M059J (cell line): Measurements from ENCODE around the gene UBE2G2. TPM values are rescaled to one million over a fixed set of nuclear protein-coding genes. Genes with fewer than 3 reads are reported as not detected.

Experiments
- DNase-seq: peaks from one replicate; pipeline ENCODE4 v3.0.0-alpha.2; 2012; ENCODE audit warnings: low read depth
- total RNA-seq: library from RNA; depleted of rRNA; stranded (reverse); fragments of >200 nt; shearing (Covaris generic); gene quantifications from 2 replicates; pipeline ENCODE4 v1.2.3, GENCODE V29; 2014

The UBE2G2 gene
- total RNA-seq, 1 experiment from 2014 or later, result 90.6 TPM

- peak; percentile 45 for DNase-seq
These were observed 14.4 kb upstream of the UBE2G2 start for GRCh38 chr21:44815852-44816628.

- no peak for DNase-seq
These were observed 13.6 kb upstream of the UBE2G2 start for GRCh38 chr21:44815225-44815624.

DNA sequence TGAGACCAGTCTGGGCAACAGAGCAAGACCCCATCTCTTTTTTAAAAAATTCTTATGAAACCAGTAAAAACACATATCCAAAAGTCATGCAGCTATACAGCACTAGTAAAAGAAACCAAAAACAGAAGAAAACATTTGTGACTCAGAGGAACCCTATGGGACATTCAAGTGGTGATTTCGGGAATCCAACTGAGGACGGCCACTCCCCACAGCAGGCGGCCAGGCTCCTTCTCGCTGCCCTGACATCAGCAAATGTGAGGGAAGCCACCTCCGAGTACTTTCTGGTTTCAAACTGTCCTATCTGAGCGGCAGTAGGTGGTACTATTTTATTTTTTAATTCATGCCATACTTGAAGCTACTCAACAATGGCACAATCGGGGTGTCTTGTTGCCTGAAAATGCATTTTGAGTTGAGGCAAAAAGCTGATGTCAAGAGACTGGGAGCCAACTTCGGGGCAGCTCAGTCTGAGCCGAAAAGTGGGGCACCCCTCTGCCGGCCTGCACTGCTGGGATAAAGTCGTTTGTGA is 12.9 kb upstream of the UBE2G2 start:
- no peak for DNase-seq

- no peak for DNase-seq
These were observed 12.1 kb upstream of the UBE2G2 start for GRCh38 chr21:44813727-44814126.

- DNase-seq, result no peak
These were observed 11.5 kb upstream of the UBE2G2 start for GRCh38 chr21:44813149-44813548.

DNA sequence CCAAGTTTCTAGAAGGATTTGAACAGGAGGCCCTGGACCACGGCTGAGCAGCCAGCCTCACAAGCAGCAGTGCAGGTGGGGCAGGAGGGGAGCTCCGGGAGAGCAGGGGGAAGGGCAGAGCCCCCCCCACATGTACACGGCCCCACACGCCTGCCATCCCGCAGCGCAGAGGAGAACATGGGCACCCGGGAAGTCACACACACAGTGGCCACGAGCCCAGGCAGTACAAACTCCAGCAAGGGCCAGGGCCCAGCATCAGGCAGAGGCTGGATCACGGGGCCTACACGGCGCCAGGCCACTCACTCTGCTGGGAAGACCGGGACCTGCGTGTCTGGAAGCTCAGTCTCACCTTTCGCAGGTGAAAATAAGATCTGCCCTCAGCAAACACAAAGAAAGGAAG is 11.0 kb upstream of the UBE2G2 start:
- no peak for DNase-seq

GRCh38 chr21:44810779-44811178 is 9.2 kb upstream of the UBE2G2 start:
- DNase-seq, result no peak

DNA sequence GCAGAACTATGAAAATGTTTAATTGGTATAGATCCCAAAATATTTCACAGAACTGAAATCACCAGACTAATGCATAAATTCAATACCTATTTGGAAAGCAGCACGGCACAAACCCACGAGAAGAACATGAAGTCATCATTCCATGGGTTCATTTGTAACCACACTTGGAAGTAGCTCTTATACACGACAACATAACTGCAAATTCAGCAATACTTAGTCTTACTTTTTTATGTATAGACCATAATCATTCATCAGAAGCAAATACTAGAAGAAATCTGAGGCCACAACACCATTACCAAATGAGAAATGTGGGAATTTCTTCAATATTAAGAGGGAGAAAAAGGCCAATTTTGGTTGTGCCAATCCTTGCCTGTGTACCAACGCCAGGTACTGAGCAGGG is 4.2 kb upstream of the UBE2G2 start:
- DNase-seq, result no peak

GRCh38 chr21:44805226-44805625 is 3.6 kb upstream of the UBE2G2 start:
- DNase-seq, result no peak

DNA sequence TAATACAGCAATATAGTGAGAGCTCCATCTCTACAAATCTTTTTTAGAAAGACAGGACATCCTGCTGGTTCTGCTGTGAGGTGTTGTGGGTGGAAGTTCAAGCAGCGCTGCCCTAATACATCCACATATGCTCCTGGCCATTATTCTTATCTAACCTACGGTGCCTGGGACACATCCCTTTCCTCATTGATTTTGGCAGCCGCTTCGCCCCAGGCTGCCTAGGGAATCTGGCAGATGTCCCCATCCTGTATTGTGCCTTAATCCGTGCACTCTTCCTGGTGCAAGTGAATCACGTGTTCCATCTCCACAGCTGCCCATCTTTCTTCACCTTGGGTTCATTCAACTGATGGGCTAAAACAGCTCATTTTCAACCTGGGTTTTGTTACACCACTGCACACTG is 3.1 kb upstream of the UBE2G2 start:
- no peak for DNase-seq

DNA sequence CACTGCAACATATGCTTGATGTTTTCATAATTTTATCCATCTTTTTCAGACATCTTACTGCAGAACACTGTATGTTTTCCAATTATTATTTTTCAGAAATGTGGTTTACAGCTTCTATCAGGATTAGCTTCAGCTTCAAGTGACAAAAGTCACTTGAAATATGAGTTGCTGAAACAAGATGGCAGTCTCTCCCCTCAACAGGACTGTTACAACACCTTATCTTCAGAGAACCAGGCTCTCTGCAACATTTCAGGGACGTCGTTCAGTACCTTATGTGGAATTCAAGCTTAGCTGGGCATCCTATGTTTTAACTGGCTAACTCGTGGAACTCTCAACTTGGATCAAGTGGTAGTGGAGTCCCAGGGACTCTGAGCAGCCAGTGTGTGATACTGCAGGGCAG is 2.0 kb upstream of the UBE2G2 start:
- no peak for DNase-seq

GRCh38 chr21:44802396-44803153 is 955 bp upstream of the UBE2G2 start:
- DNase-seq, result peak; percentile 25

DNA sequence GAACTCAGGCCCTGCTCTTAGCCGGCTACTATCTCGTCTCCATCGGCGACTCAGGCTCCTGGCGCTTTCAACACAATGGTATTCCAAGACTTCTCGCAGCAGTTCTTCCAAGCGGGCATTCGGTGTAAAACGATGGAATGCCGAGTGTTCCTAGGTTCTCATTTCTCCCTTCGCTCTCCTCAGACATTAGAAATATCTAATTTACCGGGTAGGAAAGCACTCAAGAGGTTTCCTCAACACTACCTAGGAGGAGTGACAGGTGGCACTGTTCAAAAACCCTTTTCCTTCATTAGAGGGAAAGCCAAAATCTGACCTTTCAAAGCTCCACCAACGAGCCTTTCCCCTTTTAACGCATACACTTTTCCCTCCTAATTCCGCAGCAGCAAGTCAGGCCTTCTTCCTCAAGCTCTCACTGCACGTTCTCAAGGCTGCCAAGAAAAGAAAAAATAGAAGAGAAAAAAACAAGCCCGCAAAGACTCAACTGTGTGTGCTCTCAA is 601 bp downstream of the UBE2G2 start:
- DNase-seq, result peak; percentile 65

DNA sequence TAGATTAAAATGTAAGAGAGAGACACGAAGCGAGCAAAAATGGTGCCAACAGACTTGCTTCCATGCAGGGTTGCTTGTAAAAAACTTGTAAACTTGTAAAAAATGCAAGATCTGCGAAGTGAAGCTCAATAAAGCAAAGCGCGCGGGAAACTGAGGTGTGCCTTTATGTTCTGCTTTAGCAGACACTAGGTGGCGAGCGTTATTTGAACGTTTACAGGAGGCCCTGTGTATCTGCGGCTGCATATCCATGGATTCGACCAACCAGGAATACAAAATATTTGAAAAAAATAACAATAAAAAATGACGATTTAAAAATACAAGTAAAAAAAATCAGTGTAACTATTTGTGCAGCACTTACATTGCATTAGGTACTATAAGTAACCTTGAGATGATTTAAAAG is 1.5 kb downstream of the UBE2G2 start:
- DNase-seq, result no peak

GRCh38 chr21:44799646-44800045 is 2.0 kb downstream of the UBE2G2 start:
- no peak for DNase-seq

DNA sequence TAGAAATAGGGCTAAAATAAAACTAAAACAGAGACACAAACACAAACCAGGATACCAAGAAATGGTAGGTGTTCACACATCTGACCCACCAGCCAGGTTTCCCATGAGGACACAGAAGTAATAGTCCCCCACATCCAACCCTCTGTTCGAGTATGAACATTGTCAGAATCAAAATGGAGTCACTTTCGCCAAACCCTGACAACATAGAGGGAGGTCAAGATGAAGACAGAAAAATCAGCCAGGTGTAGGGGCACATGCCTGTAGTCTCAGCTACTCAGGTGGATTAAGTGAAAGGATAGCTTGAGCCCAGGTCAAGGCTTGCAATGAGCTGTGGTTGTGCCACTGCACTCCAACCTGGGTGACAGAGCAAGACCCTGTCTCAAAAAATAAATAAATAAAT is 3.8 kb downstream of the UBE2G2 start:
- DNase-seq, result no peak

DNA sequence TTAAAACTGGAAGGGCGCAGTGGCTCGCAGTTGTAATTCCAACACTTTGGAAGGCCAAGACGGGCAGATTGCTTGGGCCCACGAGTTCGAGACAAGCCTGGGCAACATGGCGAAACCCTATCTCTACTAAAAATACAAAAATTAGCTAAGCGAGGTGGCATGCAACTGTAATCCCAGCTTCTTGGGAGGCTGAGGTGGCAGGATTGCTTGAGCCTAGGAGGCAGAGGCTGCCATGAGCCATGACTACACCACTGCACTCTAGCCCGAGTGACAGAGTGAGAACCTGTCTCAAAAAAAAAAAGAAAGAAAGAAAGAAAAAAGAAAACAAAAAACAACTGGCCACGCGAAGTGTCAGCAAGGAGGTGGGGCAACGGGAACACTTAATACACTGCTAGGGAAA is 6.3 kb downstream of the UBE2G2 start:
- no peak for DNase-seq

GRCh38 chr21:44793592-44794374 is 7.8 kb downstream of the UBE2G2 start:
- no peak for DNase-seq

GRCh38 chr21:44792702-44793591 is 8.7 kb downstream of the UBE2G2 start:
- peak; percentile 39 for DNase-seq

GRCh38 chr21:44791993-44792392 is 9.6 kb downstream of the UBE2G2 start:
- no peak for DNase-seq

DNA sequence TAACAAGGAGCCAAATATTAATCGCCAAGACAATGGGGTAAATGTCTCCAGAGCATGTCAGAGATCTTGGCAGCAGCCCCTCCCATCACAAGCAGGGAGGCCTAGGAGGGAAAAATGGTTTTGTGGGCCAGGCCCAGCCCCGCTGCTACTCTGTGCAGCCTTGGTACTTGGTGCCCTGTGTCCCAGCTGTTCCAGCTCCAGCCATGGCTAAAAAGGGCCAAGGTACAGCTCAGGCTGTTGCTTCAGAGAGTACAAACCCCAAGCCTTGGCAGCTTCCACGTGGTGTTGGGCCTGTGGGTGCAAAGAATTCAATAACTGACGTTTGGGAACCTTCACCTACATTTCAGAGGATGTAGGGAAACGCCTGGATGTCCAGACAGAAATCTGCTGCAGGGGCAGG is 10.4 kb downstream of the UBE2G2 start:
- DNase-seq, result no peak
